ENCODE measurements around the gene DCAF7.

DCAF7 gene

DNA sequence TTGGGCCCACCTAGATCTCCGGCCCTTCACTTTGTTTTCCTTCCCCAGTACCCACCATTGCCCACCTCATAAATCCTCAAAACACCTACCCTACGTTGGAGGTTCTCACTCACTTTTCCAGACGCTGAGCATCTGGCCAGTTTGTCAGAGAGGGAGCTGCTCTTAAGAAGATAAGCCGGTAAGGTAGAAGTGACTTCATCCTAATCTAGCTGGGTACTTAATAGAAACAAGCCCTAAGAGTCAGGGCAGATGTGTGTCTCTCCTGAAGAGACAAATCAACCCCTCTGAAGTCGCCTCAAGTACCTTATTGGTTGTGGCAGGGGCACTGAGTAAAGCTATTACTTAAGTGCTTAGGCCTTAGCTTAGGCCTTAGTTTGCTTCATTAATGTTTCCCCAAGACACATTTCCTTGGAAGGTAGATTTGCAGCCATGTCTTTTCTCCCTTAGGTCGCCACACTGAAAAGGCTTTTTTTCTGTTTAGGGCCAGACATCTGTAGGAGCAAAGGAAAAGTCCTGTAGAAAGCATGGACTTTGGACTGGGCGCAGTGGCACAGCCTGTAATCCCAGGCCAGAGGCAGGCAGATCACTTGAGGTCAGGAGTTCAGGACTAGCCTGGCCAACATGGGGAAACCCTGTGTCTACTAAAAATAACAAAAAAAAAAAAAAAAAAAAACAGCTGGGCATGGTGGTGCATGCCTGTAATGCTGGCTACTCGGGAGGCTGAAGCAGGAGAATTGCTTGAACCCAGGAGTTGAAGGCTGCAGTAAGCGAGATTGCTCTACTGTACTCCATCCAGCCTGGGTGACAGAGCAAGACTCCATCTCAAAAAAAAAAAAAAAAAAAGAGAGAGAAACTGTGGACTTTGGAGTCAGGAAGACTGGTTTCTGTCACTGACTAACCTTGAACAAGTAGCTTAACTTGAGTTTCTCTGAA is 51.4 kb downstream of the DCAF7 start:
- TF ChIP-seq, protein P1, sequence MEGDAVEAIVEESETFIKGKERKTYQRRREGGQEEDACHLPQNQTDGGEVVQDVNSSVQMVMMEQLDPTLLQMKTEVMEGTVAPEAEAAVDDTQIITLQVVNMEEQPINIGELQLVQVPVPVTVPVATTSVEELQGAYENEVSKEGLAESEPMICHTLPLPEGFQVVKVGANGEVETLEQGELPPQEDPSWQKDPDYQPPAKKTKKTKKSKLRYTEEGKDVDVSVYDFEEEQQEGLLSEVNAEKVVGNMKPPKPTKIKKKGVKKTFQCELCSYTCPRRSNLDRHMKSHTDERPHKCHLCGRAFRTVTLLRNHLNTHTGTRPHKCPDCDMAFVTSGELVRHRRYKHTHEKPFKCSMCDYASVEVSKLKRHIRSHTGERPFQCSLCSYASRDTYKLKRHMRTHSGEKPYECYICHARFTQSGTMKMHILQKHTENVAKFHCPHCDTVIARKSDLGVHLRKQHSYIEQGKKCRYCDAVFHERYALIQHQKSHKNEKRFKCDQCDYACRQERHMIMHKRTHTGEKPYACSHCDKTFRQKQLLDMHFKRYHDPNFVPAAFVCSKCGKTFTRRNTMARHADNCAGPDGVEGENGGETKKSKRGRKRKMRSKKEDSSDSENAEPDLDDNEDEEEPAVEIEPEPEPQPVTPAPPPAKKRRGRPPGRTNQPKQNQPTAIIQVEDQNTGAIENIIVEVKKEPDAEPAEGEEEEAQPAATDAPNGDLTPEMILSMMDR (IDR thresholded peaks at IDR 0.05), result no peak
- Histone ChIP-seq H3K4me3 (peak overlapping the region; percentile 82), H3K27ac (peak overlapping the region; percentile 78 to 81)
- DNase-seq (ENCODE audit: low spot score), result no peak

- TF ChIP-seq, protein P1 (IDR thresholded peaks at IDR 0.05), result no peak
- DNase-seq (ENCODE audit: low spot score), result no peak
- Histone ChIP-seq H3K4me3 (no peak overlapping the region), H3K27ac (no peak overlapping the region)
Observed at GRCh38 chr17:63609816-63610573, 59.7 kb downstream of the DCAF7 start.

- no peak for DNase-seq (ENCODE audit: low spot score)
- no peak overlapping the region for H3K4me3 ChIP-seq
- no peak overlapping the region for H3K27ac ChIP-seq
- TF ChIP-seq, protein P1 (IDR thresholded peaks at IDR 0.05), result no peak
Observed at GRCh38 chr17:63610854-63611253, 60.6 kb downstream of the DCAF7 start.

- no peak overlapping the region for H3K27ac ChIP-seq
- DNase-seq (ENCODE audit: low spot score), result no peak
- TF ChIP-seq, protein P1 (IDR thresholded peaks at IDR 0.05), result no peak
- no peak overlapping the region for H3K4me3 ChIP-seq
Observed at GRCh38 chr17:63611354-63611753, 61.1 kb downstream of the DCAF7 start.

DNA sequence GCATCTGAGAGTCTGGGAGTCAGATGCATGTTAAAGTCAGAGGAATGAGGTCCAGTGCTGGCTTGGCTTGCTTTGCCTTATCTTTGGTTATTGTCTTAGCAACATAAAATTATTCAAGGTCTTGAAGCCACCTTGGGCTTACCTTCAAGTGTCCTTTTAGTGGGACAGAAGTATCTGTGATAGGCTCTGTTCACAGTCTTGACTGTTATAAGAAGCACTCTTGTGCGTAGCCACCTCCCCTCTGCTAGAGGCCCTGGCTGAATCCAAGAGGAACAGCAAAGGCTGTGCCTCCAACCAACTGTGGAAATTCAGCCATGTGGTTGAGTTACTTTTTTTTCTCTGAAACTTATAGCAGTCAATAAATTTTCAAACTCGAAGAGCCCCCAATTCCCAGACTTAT is 63.4 kb downstream of the DCAF7 start:
- TF ChIP-seq, protein P1 (IDR thresholded peaks at IDR 0.05), result no peak
- Histone ChIP-seq H3K27ac (no peak overlapping the region), H3K4me3 (no peak overlapping the region)
- no peak for DNase-seq (ENCODE audit: low spot score)

- peak overlapping the region; percentile 73 to 92 for H3K27ac ChIP-seq
- no peak for DNase-seq (ENCODE audit: low spot score)
- TF ChIP-seq, protein P1 (IDR thresholded peaks at IDR 0.05), result no peak
Observed at GRCh38 chr17:63621229-63621683, 71.0 kb downstream of the DCAF7 start.

More at GRCh38 chr17:63621229-63621683, 71.0 kb downstream of the DCAF7 start:
- H3K4me3 ChIP-seq, result peak overlapping the region; percentile 97

All from coronary artery (tissue), 2 donors.